Loucy (cell line): Measurements from ENCODE around the gene LTA.

Source experiments
- H2AFZ ChIP-seq: fragments of 200-600 bp; sonication (generic); 2 replicates; pipeline ENCODE4 v1.6.0; 2016; ENCODE audit warnings: antibody characterized with exemption, mild to moderate bottlenecking, low read length, moderate library complexity
- H3F3A ChIP-seq: fragments of 200-600 bp; 2 replicates; pipeline ENCODE4 v1.6.0; 2016; ENCODE audit warnings: antibody characterized with exemption, low read depth, mild to moderate bottlenecking
- H3K27me3 ChIP-seq: fragments of 200-600 bp; sonication (generic); 2 replicates; pipeline ENCODE4 v1.6.1; 2014; ENCODE audit warnings: low read length, mild to moderate bottlenecking; ENCODE audit not compliant: insufficient read depth, poor library complexity, severe bottlenecking
- H3K36me3 ChIP-seq: fragments of 200-600 bp; sonication (generic); 2 replicates; pipeline ENCODE4 v1.6.1; 2016; ENCODE audit warnings: low read length; ENCODE audit not compliant: insufficient read depth
- H3K4me1 ChIP-seq: fragments of 200-600 bp; sonication (generic); 2 replicates; pipeline ENCODE4 v1.5.1; 2014; ENCODE audit warnings: low read length, mild to moderate bottlenecking; ENCODE audit not compliant: insufficient read depth, poor library complexity, severe bottlenecking
- H3K4me2 ChIP-seq: fragments of 200-600 bp; sonication (generic); 2 replicates; pipeline ENCODE4 v1.6.0; 2014; ENCODE audit warnings: antibody characterized with exemption, low read length, low read depth, mild to moderate bottlenecking; ENCODE audit not compliant: poor library complexity, severe bottlenecking
- H3K4me3 ChIP-seq: fragments of 200-600 bp; sonication (generic); 2 replicates; pipeline ENCODE4 v1.5.1; 2014; ENCODE audit warnings: low read length, mild to moderate bottlenecking, mixed read lengths; ENCODE audit not compliant: poor library complexity, severe bottlenecking
- H3K79me2 ChIP-seq: fragments of 200-600 bp; sonication (generic); 2 replicates; pipeline ENCODE4 v1.6.1; 2014; ENCODE audit warnings: low read length; ENCODE audit not compliant: insufficient read depth
- H3K9ac ChIP-seq: fragments of 200-600 bp; sonication (generic); 2 replicates; pipeline ENCODE4 v1.6.0; 2014; ENCODE audit warnings: mild to moderate bottlenecking, low read depth, low read length, moderate library complexity; ENCODE audit not compliant: poor library complexity, severe bottlenecking
- H3K9me2 ChIP-seq: fragments of 200-600 bp; sonication (generic); replicated peaks from 2 replicates; pipeline ENCODE4 v1.6.1; 2016; ENCODE audit warnings: low read depth, low read length, mixed read lengths
- H3K9me3 ChIP-seq: fragments of 200-600 bp; sonication (generic); 2 replicates; pipeline ENCODE4 v1.6.1; 2014; ENCODE audit warnings: mild to moderate bottlenecking, antibody characterized with exemption, low read length, low read depth; ENCODE audit not compliant: insufficient read depth
- H4K20me1 ChIP-seq: fragments of 200-600 bp; sonication (generic); 2 replicates; pipeline ENCODE4 v1.6.0; 2014; ENCODE audit warnings: antibody characterized with exemption, low read length, mild to moderate bottlenecking; ENCODE audit not compliant: insufficient read depth, poor library complexity, severe bottlenecking
- CTCF ChIP-seq: fragments of 200-600 bp; sonication (generic); conservative IDR thresholded peaks from 2 replicates; pipeline ENCODE4 v1.5.1; 2014; ENCODE audit warnings: mild to moderate bottlenecking, antibody characterized with exemption, low read length
- EZH2phosphoT487 ChIP-seq: fragments of 200-600 bp; IDR thresholded peaks from 2 replicates; pipeline ENCODE4 v1.6.1; 2018; ENCODE audit warnings: antibody characterized with exemption, mild to moderate bottlenecking, moderate library complexity, borderline replicate concordance

LTA gene

GRCh38 chr6:31621991-31622390 lies 49.9 kb downstream of the LTA start:
- Histone ChIP-seq H4K20me1 (peaks cover 62% of the 10 kb centered on the region), H3K9ac (peak overlapping the region; percentile 99), H3K4me1 (peaks cover 43% of the 10 kb centered on the region), H3K4me3 (peak overlapping the region; percentile 94), H3K9me2 (no peaks in the 10 kb centered on the region), H2AFZ (no peak overlapping the region), H3K9me3 (no peaks in the 10 kb centered on the region), H3F3A (peaks cover 8% of the 10 kb centered on the region; the same call in 1 of the 2 replicates), H3K4me2 (peak overlapping the region; percentile 99), H3K79me2 (peaks cover 87% of the 10 kb centered on the region), H3K36me3 (peaks cover 42% of the 10 kb centered on the region), H3K27me3 (peaks cover 10% of the 10 kb centered on the region)
- TF ChIP-seq EZH2phosphoT487: no peak
- no peak for TF ChIP-seq CTCF

- peaks cover 69% of the 10 kb centered on the region for H4K20me1 ChIP-seq
- TF ChIP-seq CTCF (no peak), EZH2phosphoT487 (no peak)
- peak overlapping the region; percentile 99 for H3K4me2 ChIP-seq
- peaks cover 40% of the 10 kb centered on the region for H3K4me1 ChIP-seq
- no peak overlapping the region for H2AFZ ChIP-seq
- H3K9me2 ChIP-seq: no peaks in the 10 kb centered on the region
- H3K9me3 ChIP-seq: no peaks in the 10 kb centered on the region
- peak overlapping the region; percentile 99 for H3K9ac ChIP-seq
- peaks cover 49% of the 10 kb centered on the region for H3K36me3 ChIP-seq
- peaks cover 88% of the 10 kb centered on the region for H3K79me2 ChIP-seq
- H3K27me3 ChIP-seq: peaks cover 10% of the 10 kb centered on the region
- peaks cover 6% of the 10 kb centered on the region; the same call in 1 of the 2 replicates for H3F3A ChIP-seq
- peak overlapping the region; percentile 94 for H3K4me3 ChIP-seq
Measured at GRCh38 chr6:31622684-31623091, 50.6 kb downstream of the LTA start.
